ENCODE results near the gene ACTG1.

DNA sequence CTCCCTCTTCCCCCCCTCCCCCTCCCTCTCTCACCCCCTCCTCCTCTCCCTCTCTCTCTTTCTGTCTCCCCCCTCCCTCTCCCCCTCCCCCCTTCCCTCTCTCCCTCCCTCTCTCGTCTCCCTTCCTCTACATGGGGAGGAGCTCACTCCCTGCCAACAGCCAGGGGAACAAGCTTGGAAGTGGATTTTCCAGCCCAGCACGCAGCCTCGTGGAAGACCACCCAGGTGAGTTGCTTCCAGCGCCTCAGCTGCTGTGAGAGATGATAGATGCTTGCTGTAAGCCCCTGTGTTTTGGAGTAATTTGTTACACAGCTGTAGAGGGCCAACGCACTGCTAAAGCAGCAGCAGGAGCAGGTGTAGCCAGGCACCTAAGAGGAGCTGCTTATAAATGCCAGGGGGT, 20.8 kb downstream of the ACTG1 start:
- TF ChIP-seq, protein P1, sequence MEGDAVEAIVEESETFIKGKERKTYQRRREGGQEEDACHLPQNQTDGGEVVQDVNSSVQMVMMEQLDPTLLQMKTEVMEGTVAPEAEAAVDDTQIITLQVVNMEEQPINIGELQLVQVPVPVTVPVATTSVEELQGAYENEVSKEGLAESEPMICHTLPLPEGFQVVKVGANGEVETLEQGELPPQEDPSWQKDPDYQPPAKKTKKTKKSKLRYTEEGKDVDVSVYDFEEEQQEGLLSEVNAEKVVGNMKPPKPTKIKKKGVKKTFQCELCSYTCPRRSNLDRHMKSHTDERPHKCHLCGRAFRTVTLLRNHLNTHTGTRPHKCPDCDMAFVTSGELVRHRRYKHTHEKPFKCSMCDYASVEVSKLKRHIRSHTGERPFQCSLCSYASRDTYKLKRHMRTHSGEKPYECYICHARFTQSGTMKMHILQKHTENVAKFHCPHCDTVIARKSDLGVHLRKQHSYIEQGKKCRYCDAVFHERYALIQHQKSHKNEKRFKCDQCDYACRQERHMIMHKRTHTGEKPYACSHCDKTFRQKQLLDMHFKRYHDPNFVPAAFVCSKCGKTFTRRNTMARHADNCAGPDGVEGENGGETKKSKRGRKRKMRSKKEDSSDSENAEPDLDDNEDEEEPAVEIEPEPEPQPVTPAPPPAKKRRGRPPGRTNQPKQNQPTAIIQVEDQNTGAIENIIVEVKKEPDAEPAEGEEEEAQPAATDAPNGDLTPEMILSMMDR (conservative IDR thresholded peaks at IDR 0.05; ENCODE audit: low read depth, low read length): no peak
- TF ChIP-seq EZH2 (IDR thresholded peaks at IDR 0.05; ENCODE audit: borderline replicate concordance, low read depth, low read length, poor library complexity, severe bottlenecking): no peak
